H1 (cell line): ENCODE measurements around the gene FAIM2. TPM values are rescaled to one million over a fixed set of nuclear protein-coding genes. Genes with fewer than 3 reads are reported as not detected.
A peak's percentile ranks its signal among the peaks of the same experiment; 100 is the strongest.

ENCODE experiments used
- CTCF ChIA-PET: fragments of 300-600 bp; sonication (Branson Sonifier 250); formaldehyde crosslinking; loops from one replicate; lab custom pipeline; 2021; ENCODE audit not compliant: partially characterized antibody; lab: Charles Lee
- POLR2A ChIA-PET: fragments of 300-600 bp; sonication (Branson Sonifier 250); formaldehyde crosslinking; loops from one replicate; lab custom pipeline; 2021; ENCODE audit warnings: inconsistent platforms; ENCODE audit not compliant: partially characterized antibody; lab: Charles Lee
- DNase-seq, 2 experiments: peaks; one replicate each; pipeline versions ENCODE4 v3.0.0 to v3.0.0-alpha.2; 2010 to 2022; ENCODE audit warnings: low spot score in 2 of 2, low read depth in 1 of 2, mixed read lengths in 1 of 2
- FAIRE-seq: peaks from 2 replicates; lab custom pipeline; 2011; peaks lifted over from hg19 to GRCh38; lab: Jason Lieb, UNC
- H2AFZ ChIP-seq: 2 replicates; pipeline ENCODE4 v1.8.1; 2012; ENCODE audit warnings: low read length, inconsistent platforms
- H2AK5ac ChIP-seq: 2 replicates; pipeline ENCODE4 v1.6.1; 2013; ENCODE audit warnings: low read depth, low read length
- H2BK120ac ChIP-seq: replicated peaks from 2 replicates; pipeline ENCODE3; 2013; ENCODE audit warnings: low read depth, low read length, inconsistent platforms
- H2BK12ac ChIP-seq: 2 replicates; pipeline ENCODE4 v1.6.1; 2013; ENCODE audit warnings: low read depth, low read length
- H2BK15ac ChIP-seq: 2 replicates; pipeline ENCODE4 v1.6.1; 2013; ENCODE audit warnings: low read length
- H2BK20ac ChIP-seq: 2 replicates; pipeline ENCODE4 v1.6.1; 2013; ENCODE audit warnings: low read length
- H2BK5ac ChIP-seq: 2 replicates; pipeline ENCODE4 v1.6.1; 2013; ENCODE audit warnings: low read depth, low read length
- H3K14ac ChIP-seq: 2 replicates; pipeline ENCODE4 v1.6.1; 2013; ENCODE audit warnings: inconsistent platforms; ENCODE audit not compliant: insufficient read length
- H3K18ac ChIP-seq: 2 replicates; pipeline ENCODE4 v1.6.1; 2013; ENCODE audit warnings: low read length; ENCODE audit errors: extremely low read depth
- H3K23ac ChIP-seq: 2 replicates; pipeline ENCODE4 v1.6.1; 2013; ENCODE audit warnings: inconsistent platforms; ENCODE audit not compliant: insufficient read length
- H3K23me2 ChIP-seq: 2 replicates; pipeline ENCODE4 v1.6.1; 2013; ENCODE audit warnings: low read depth, low read length
- H3K27ac ChIP-seq: 2 replicates; pipeline ENCODE4 v1.6.1; 2011; ENCODE audit warnings: low read depth, low read length, inconsistent platforms
- H3K27me3 ChIP-seq, 4 experiments: replicated peaks in 1 of 4; 1 replicate in 1 of 4; 2 replicates in 3 of 4; pipeline versions ENCODE4 v1.6.1 to v1.8.1; 2011 to 2013; ENCODE audit warnings: low read length in 3 of 4, mild to moderate bottlenecking in 3 of 4, inconsistent platforms in 2 of 4, mixed read lengths in 2 of 4, moderate library complexity in 1 of 4; ENCODE audit not compliant: control insufficient read depth in 3 of 4, insufficient read depth in 3 of 4; ENCODE audit errors: extremely low read depth in 1 of 4
- H3K36me3 ChIP-seq, 4 experiments: 2 replicates each; pipeline versions ENCODE4 v1.6.1 to v1.8.1; 2011 to 2013; ENCODE audit warnings: mild to moderate bottlenecking in 4 of 4, low read length in 3 of 4, moderate library complexity in 2 of 4, control low read depth in 1 of 4, inconsistent platforms in 1 of 4; ENCODE audit not compliant: insufficient read depth in 4 of 4, control insufficient read depth in 2 of 4
- H3K4ac ChIP-seq: replicated peaks from 2 replicates; pipeline ENCODE3; 2013; ENCODE audit warnings: low read length, low read depth, mixed read lengths, inconsistent platforms; ENCODE audit not compliant: insufficient read length
- H3K4me1 ChIP-seq, 4 experiments: replicated peaks in 1 of 4; 1 replicate in 1 of 4; 2 replicates in 3 of 4; pipeline versions ENCODE4 v1.6.1 to v1.8.1; 2011 to 2013; ENCODE audit warnings: low read length in 3 of 4, inconsistent platforms in 2 of 4, mixed read lengths in 1 of 4; ENCODE audit not compliant: insufficient read depth in 4 of 4, control insufficient read depth in 3 of 4
- H3K4me2 ChIP-seq, 2 experiments: 2 replicates each; pipeline versions ENCODE4 v1.6.1 to v1.8.1; 2011 to 2013; ENCODE audit warnings: low read depth in 2 of 2, low read length in 2 of 2, control low read depth in 1 of 2, inconsistent platforms in 1 of 2, mild to moderate bottlenecking in 1 of 2; ENCODE audit not compliant: insufficient read depth in 1 of 2
- H3K4me3 ChIP-seq, 4 experiments: fragments of 200-600, 300-600 bp in 1 of 4; sonication (generic), shearing (Covaris generic), sonication (Bioruptor Twin) in 1 of 4; 2 replicates each; pipeline versions ENCODE4 v1.5.1 to v1.8.1; 2011 to 2016; ENCODE audit warnings: low read length in 4 of 4, low read depth in 3 of 4, control low read depth in 2 of 4, inconsistent platforms in 2 of 4, mild to moderate bottlenecking in 2 of 4, mixed read lengths in 1 of 4, moderate library complexity in 1 of 4; ENCODE audit not compliant: insufficient read depth in 2 of 4; ENCODE audit errors: extremely low read depth in 1 of 4
- H3K56ac ChIP-seq: replicated peaks from 2 replicates; pipeline ENCODE3; 2013; ENCODE audit warnings: low read depth, mild to moderate bottlenecking, mixed read lengths, low read length, inconsistent platforms; ENCODE audit not compliant: insufficient read length
- H3K79me1 ChIP-seq: 2 replicates; pipeline ENCODE4 v1.6.1; 2013; ENCODE audit warnings: low read depth, low read length, control low read depth
- H3K79me2 ChIP-seq, 2 experiments: 2 replicates each; pipeline versions ENCODE4 v1.6.1 to v1.8.1; 2012 to 2013; ENCODE audit warnings: low read length in 2 of 2, mild to moderate bottlenecking in 2 of 2, inconsistent platforms in 1 of 2; ENCODE audit not compliant: insufficient read depth in 2 of 2, control insufficient read depth in 1 of 2
- H3K9ac ChIP-seq, 4 experiments: replicated peaks in 1 of 4; 1 replicate in 1 of 4; 2 replicates in 3 of 4; pipeline versions ENCODE4 v1.6.1 to v1.8.1; 2011 to 2013; ENCODE audit warnings: low read depth in 3 of 4, low read length in 3 of 4, control low read depth in 2 of 4, mild to moderate bottlenecking in 2 of 4, moderate library complexity in 2 of 4, inconsistent platforms in 1 of 4; ENCODE audit errors: extremely low read depth in 1 of 4
- H3K9me3 ChIP-seq, 2 experiments: 2 replicates each; pipeline versions ENCODE4 v1.6.1 to v1.8.1; 2012 to 2013; ENCODE audit warnings: mild to moderate bottlenecking in 2 of 2, moderate library complexity in 2 of 2, control low read depth in 1 of 2, inconsistent platforms in 1 of 2, low read depth in 1 of 2, low read length in 1 of 2, mixed read lengths in 1 of 2; ENCODE audit not compliant: insufficient read depth in 2 of 2
- H4K20me1 ChIP-seq, 2 experiments: replicated peaks in 1 of 2; 2 replicates each; pipeline versions ENCODE3 to v1.8.1; 2011 to 2013; ENCODE audit warnings: inconsistent platforms in 2 of 2, low read length in 2 of 2, mild to moderate bottlenecking in 1 of 2; ENCODE audit not compliant: insufficient read depth in 2 of 2, control insufficient read depth in 1 of 2
- H4K5ac ChIP-seq: 2 replicates; pipeline ENCODE4 v1.6.1; 2013; ENCODE audit warnings: low read length, low read depth, mixed read lengths, inconsistent platforms; ENCODE audit not compliant: insufficient read length
- H4K8ac ChIP-seq: 2 replicates; pipeline ENCODE4 v1.8.0; 2013; ENCODE audit warnings: mild to moderate bottlenecking, moderate library complexity, low read length, inconsistent platforms; ENCODE audit not compliant: insufficient read depth; ENCODE audit errors: extremely low read depth
- H4K91ac ChIP-seq: replicated peaks from 2 replicates; pipeline ENCODE3; 2013; ENCODE audit warnings: low read length, mixed read lengths, inconsistent platforms; ENCODE audit not compliant: insufficient read length
- CTCF ChIP-seq, 3 experiments: IDR thresholded peaks; 1 replicate in 2 of 3; 2 replicates in 1 of 3; pipeline versions ENCODE4 v1.5.1 to v1.6.1; 2011; ENCODE audit warnings: low read length in 3 of 3, mild to moderate bottlenecking in 3 of 3, inconsistent platforms in 2 of 3, low read depth in 1 of 3, moderate library complexity in 1 of 3; ENCODE audit not compliant: insufficient read depth in 1 of 3; ENCODE audit errors: control extremely low read depth in 1 of 3
- KDM1A ChIP-seq: fragments of 200-600, 300-600 bp; sonication (generic); IDR thresholded peaks from 2 replicates; pipeline ENCODE4 v1.7.1; 2016; ENCODE audit warnings: mild to moderate bottlenecking, low read length, borderline replicate concordance
- MAX ChIP-seq: IDR thresholded peaks from 2 replicates; pipeline ENCODE4 v1.6.1; 2012; ENCODE audit warnings: inconsistent platforms
- NANOG ChIP-seq: IDR thresholded peaks from 2 replicates; pipeline ENCODE4 v1.6.1; 2011; ENCODE audit warnings: low read length, low read depth, mild to moderate bottlenecking, inconsistent platforms; ENCODE audit not compliant: insufficient read depth, poor library complexity, severe bottlenecking
- RAD21 ChIP-seq, 2 experiments: IDR thresholded peaks in 1 of 2; conservative IDR thresholded peaks in 1 of 2; 2 replicates each; pipeline ENCODE4 v1.6.1; 2011; ENCODE audit warnings: low read depth in 2 of 2, low read length in 2 of 2, improper control_type of control experiment in 1 of 2, inconsistent platforms in 1 of 2, mild to moderate bottlenecking in 1 of 2, moderate library complexity in 1 of 2
- WGBS, 2 experiments: shearing (Covaris generic) in 1 of 2; methylation state at CpG; one replicate each; pipeline versions ENCODE4 v1.1.6 to v1.1.7; 2013 to 2015; ENCODE audit warnings: low lambda C conversion rate in 2 of 2, mixed read lengths in 2 of 2, inconsistent platforms in 1 of 2, low coverage in 1 of 2, missing lambda C conversion rate in 1 of 2; ENCODE audit not compliant: insufficient replicate concordance in 2 of 2, insufficient coverage in 1 of 2, insufficient read length in 1 of 2; ENCODE audit errors: extremely low coverage in 1 of 2, missing lambda C conversion rate in 1 of 2; 5-methylcytosine and 5-hydroxymethylcytosine counted together
- polyA plus RNA-seq, 7 experiments: library from polyadenylated mRNA; depleted of rRNA in 3 of 7; stranded (reverse) in 5 of 7; unstranded in 2 of 7; fragments of >200 nt in 5 of 7; fragments of 200-250 nt in 2 of 7; gene quantifications; 1 replicate in 5 of 7; 2 replicates in 1 of 7; 4 replicates in 1 of 7; pipeline versions ENCODE4 v1.2.1 to v1.2.3, GENCODE V29; 2011 to 2013; ENCODE audit warnings: missing spikeins in 2 of 7, mixed read lengths in 2 of 7
- total RNA-seq: library from RNA; stranded (reverse); fragmentation: NEBNext Ultra II Directional; extraction: Animal tissue kit (Norgen Biotek cat#: 25700); gene quantifications from 2 replicates; pipeline ENCODE4 v1.2.1, GENCODE V29; 2021

Gene FAIM2
- total and polyA plus RNA-seq, 2 of the 8 experiments (the other 6 are each of a cell fraction or from before 2014, with no cell fraction given) = 0.89 to 1.3 TPM

- no peaks in the 10 kb centered on the region for H3K79me1 ChIP-seq
- H3K4me2 ChIP-seq = no peak overlapping the region
- H4K91ac ChIP-seq = peak overlapping the region; percentile 26
- no peak overlapping the region for H3K14ac ChIP-seq
- H4K5ac ChIP-seq = no peak overlapping the region
- H2BK15ac ChIP-seq = 0 out of 2 replicates have a peak overlapping the region, but pooled peaks have one; percentile 65
- no peaks in the 10 kb centered on the region for H3K36me3 ChIP-seq
- FAIRE-seq (no peak), DNase-seq (no peak)
- H4K8ac ChIP-seq = no peak overlapping the region
- H3K79me2 ChIP-seq = no peaks in the 10 kb centered on the region
- no peak overlapping the region for H2BK120ac ChIP-seq
- H3K23me2 ChIP-seq = no peaks in the 10 kb centered on the region
- 0 out of 2 replicates have a peak overlapping the region, but pooled peaks have one; percentile 8 for H2BK20ac ChIP-seq
- no peak overlapping the region for H2BK5ac ChIP-seq
- no peak overlapping the region for H3K56ac ChIP-seq
- no peak overlapping the region for H3K18ac ChIP-seq
- H3K4me1 ChIP-seq = peaks cover 0 to 10% (median 6%) of the 10 kb centered on the region in 4 experiments; a peak in 5 of 7 replicates
- TF ChIP-seq CTCF (IDR thresholded peaks at IDR 0.05; ENCODE audit: control extremely low read depth in 1 of 3, insufficient read depth in 1 of 3, low read depth in 1 of 3, low read length in 3 of 3) = peak; percentile 19 to 55 (median 46); a peak in 3 of 4 replicates
- no peak for TF ChIP-seq MAX
- no peak for TF ChIP-seq NANOG
- TF ChIP-seq KDM1A = no peak
- TF ChIP-seq RAD21 (IDR thresholded peaks at IDR 0.05 in 1 of 2, conservative IDR thresholded peaks at IDR 0.05 in 1 of 2; ENCODE audit: low read depth in 2 of 2, low read length in 2 of 2) = peak; percentile 19 to 28; a peak in 2 of 4 replicates
- H2AFZ ChIP-seq = no peak overlapping the region
- WGBS, 2 experiments = 70% methylated on average over 9 of the region's 9 CpGs; no CpG with 5 or more reads in 1 of the 2 experiments
- CTCF ChIA-PET = interaction anchor here (1.1 to 12.4 kb wide), 10 partner anchors 9 to 85 kb away, joined by 3 to 107 read pairs (median 7); no protein-coding TSS in a partner anchor
- no peaks in the 10 kb centered on the region for H4K20me1 ChIP-seq
- no peak overlapping the region for H3K4ac ChIP-seq
- H3K23ac ChIP-seq = no peak overlapping the region
- no peak overlapping the region for H2AK5ac ChIP-seq
- H2BK12ac ChIP-seq = peak overlapping the region; percentile 50; the same call in 1 of the 2 replicates
- H3K9me3 ChIP-seq = no peaks in the 10 kb centered on the region
- H3K4me3 ChIP-seq = no peak overlapping the region
- H3K9ac ChIP-seq = no peak overlapping the region
- POLR2A ChIA-PET = interaction anchor here (1.3 to 2.6 kb wide), 2 partner anchors 11 to 52 kb away, joined by 3 to 7 read pairs; partner anchors contain the start of gene BCDIN3D
- H3K27me3 ChIP-seq = peaks cover 0 to 11% (median 2%) of the 10 kb centered on the region in 4 experiments; a peak in 5 of 7 replicates
- H3K27ac ChIP-seq = no peak overlapping the region
These were observed 7.9 kb downstream of the FAIM2 start for GRCh38 chr12:49895773-49896172.
